Prostate gland (tissue), 2 donors: ENCODE results near the gene MEIS2. TPM values are rescaled to one million over a fixed set of nuclear protein-coding genes. Genes with fewer than 3 reads are reported as not detected.

Experiments used
- DNase-seq: peaks from one replicate; pipeline ENCODE4 v3.0.0-alpha.2; 2019; ENCODE audit warnings: low spot score
- H3K27ac ChIP-seq, 2 donors: fragments of 200-600 bp; sonication (generic); 2 replicates each; pipeline ENCODE4 v1.5.1; 2017 to 2019
- H3K27me3 ChIP-seq: fragments of 200-600 bp; sonication (generic); replicated peaks from 2 replicates; pipeline ENCODE4 v1.5.1; 2019; ENCODE audit not compliant: insufficient read depth
- H3K36me3 ChIP-seq, 2 donors: fragments of 200-600 bp; sonication (generic); 1 replicate in 1 of 2; 2 replicates in 1 of 2; pipeline versions ENCODE4 v1.5.1 to v1.8.1; 2017 to 2019
- H3K4me1 ChIP-seq: fragments of 200-600 bp; sonication (generic); replicated peaks from 2 replicates; pipeline ENCODE4 v1.5.1; 2019
- H3K4me3 ChIP-seq, 2 donors: fragments of 200-600 bp; sonication (generic); 2 replicates each; pipeline ENCODE4 v1.5.1; 2017 to 2019
- H3K9me3 ChIP-seq: fragments of 200-600 bp; sonication (generic); 2 replicates; pipeline ENCODE4 v1.5.1; 2017
- CTCF ChIP-seq, 4 experiments: fragments of 200-600 bp in 2 of 4; fragments of 450-650 bp in 2 of 4; sonication (generic) in 2 of 4; IDR thresholded peaks; 1 replicate in 3 of 4; 2 replicates in 1 of 4; pipeline ENCODE4 v1.5.1; 2016 to 2019; ENCODE audit warnings: antibody characterized with exemption in 4 of 4, mild to moderate bottlenecking in 2 of 4, moderate library complexity in 2 of 4
- POLR2A ChIP-seq: fragments of 450-650 bp; IDR thresholded peaks from one replicate; pipeline ENCODE4 v1.6.1; 2016; ENCODE audit warnings: antibody characterized with exemption, mild to moderate bottlenecking
- POLR2AphosphoS5 ChIP-seq: sonication (generic); formaldehyde crosslinking; IDR thresholded peaks from one replicate; pipeline ENCODE4 v1.6.1; 2017; ENCODE audit warnings: antibody characterized with exemption
- WGBS: methylation state at CpG from one replicate; pipeline ENCODE4 v1.1.5; 2018; 5-methylcytosine and 5-hydroxymethylcytosine counted together
- intact Hi-C: fragments of 100-400 bp; cut with DNase I; formaldehyde crosslinking; loops from one replicate; pipeline ENCODE4 v1.14.2; 2022
- total RNA-seq, 2 donors: library from RNA; depleted of rRNA; stranded (reverse); fragments of >200 nt; gene quantifications; one replicate each; pipeline ENCODE4 v1.1.0, GENCODE V29; 2016

The MEIS2 gene
- total RNA-seq, 2 donors from 2014 or later = 53.4 to 73.2 TPM

- no peak for TF ChIP-seq POLR2AphosphoS5
- TF ChIP-seq CTCF (IDR thresholded peaks at IDR 0.05) = no peak
- no peak for TF ChIP-seq POLR2A
- H3K4me1 ChIP-seq = no peaks in the 10 kb centered on the region
- H3K4me3 ChIP-seq = no peak overlapping the region
- H3K36me3 ChIP-seq = no peaks in the 10 kb centered on the region
- no peaks in the 10 kb centered on the region for H3K27me3 ChIP-seq
- intact Hi-C loops = no loop called here
- no peaks in the 10 kb centered on the region for H3K9me3 ChIP-seq
- no peak for DNase-seq
- no peak overlapping the region for H3K27ac ChIP-seq
- 95% methylated on average over 7 of the region's 7 CpGs for WGBS
These were observed 161.6 kb downstream of the MEIS2 start for GRCh38 chr15:36938764-36939163.

- Histone ChIP-seq H3K27me3 (no peaks in the 10 kb centered on the region), H3K9me3 (no peaks in the 10 kb centered on the region), H3K27ac (no peak overlapping the region), H3K4me1 (no peaks in the 10 kb centered on the region), H3K36me3 (no peaks in the 10 kb centered on the region), H3K4me3 (no peak overlapping the region)
- intact Hi-C loops = no loop called here
- 87% methylated on average over 4 of the region's 4 CpGs for WGBS
- TF ChIP-seq POLR2AphosphoS5 (no peak), POLR2A (no peak), CTCF (IDR thresholded peaks at IDR 0.05) (no peak)
- no peak for DNase-seq
These were observed 162.2 kb downstream of the MEIS2 start for GRCh38 chr15:36938131-36938530.

- H3K36me3 ChIP-seq = no peaks in the 10 kb centered on the region
- no peak overlapping the region for H3K27ac ChIP-seq
- intact Hi-C loops = no loop called here
- H3K4me1 ChIP-seq = no peaks in the 10 kb centered on the region
- DNase-seq = no peak
- no peaks in the 10 kb centered on the region for H3K27me3 ChIP-seq
- H3K4me3 ChIP-seq = no peak overlapping the region
- TF ChIP-seq POLR2AphosphoS5 = no peak
- TF ChIP-seq CTCF (IDR thresholded peaks at IDR 0.05) = no peak
- no peak for TF ChIP-seq POLR2A
- no peaks in the 10 kb centered on the region for H3K9me3 ChIP-seq
These were observed 163.7 kb downstream of the MEIS2 start for GRCh38 chr15:36936613-36937012.

GRCh38 chr15:36933255-36933990 is 166.9 kb downstream of the MEIS2 start:
- Histone ChIP-seq H3K9me3 (no peaks in the 10 kb centered on the region), H3K36me3 (no peaks in the 10 kb centered on the region), H3K27ac (no peak overlapping the region), H3K4me1 (no peaks in the 10 kb centered on the region), H3K4me3 (no peak overlapping the region), H3K27me3 (no peaks in the 10 kb centered on the region)
- DNase-seq = no peak
- 93% methylated on average over 5 of the region's 5 CpGs for WGBS
- intact Hi-C loops = no loop called here
- TF ChIP-seq CTCF (IDR thresholded peaks at IDR 0.05) = no peak

- no peaks in the 10 kb centered on the region for H3K4me1 ChIP-seq
- 90% methylated on average over 5 of the region's 5 CpGs for WGBS
- H3K27me3 ChIP-seq = no peaks in the 10 kb centered on the region
- H3K4me3 ChIP-seq = no peak overlapping the region
- DNase-seq = no peak
- TF ChIP-seq POLR2A = no peak
- no peak for TF ChIP-seq CTCF (IDR thresholded peaks at IDR 0.05)
- no peak for TF ChIP-seq POLR2AphosphoS5
- no peaks in the 10 kb centered on the region for H3K9me3 ChIP-seq
- H3K36me3 ChIP-seq = no peaks in the 10 kb centered on the region
- intact Hi-C loops = no loop called here
- no peak overlapping the region for H3K27ac ChIP-seq
These were observed 168.3 kb downstream of the MEIS2 start for GRCh38 chr15:36932070-36932469.
